Cerebellar nuclear complex (tissue), 1 donor: ENCODE measurements around the gene KCNIP1.

ENCODE experiments used
- DNase-seq, 2 experiments: peaks; one replicate each; lab custom pipeline; 2025; lab: John Stamatoyannopoulos, UW

KCNIP1 gene

DNA sequence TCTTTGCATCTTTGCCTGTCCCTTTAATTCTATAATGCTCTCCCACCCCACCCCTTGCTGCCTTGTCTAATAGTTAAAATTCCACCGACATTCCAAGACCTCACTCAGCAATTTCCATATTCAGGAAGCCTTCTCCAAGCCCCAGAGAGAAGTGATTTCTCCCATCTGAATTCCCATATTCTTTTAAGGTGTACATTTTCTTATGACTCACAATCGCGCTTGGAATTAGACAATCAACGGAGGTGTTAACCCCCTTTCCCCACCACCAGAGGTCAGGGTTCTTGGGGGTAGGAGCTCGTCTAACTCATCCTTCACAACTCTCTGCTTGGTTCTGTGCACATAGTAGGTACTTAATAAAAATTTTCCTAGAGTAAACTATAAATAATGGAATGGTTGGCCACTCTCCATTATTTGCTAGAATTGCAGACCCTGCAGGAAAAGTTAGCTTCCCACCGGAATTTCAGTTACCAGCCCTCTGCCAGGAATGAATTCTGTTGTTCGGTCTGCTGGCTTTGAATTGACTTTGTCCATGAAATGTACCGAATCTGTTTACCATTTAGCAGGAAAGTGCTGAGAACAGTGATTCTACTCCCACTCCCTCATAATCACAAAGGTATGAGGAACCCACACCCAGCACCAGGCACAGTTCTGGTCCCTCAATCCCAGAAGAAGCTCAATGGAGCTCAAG lies 5.0 kb downstream of the KCNIP1 start:
- no peak for DNase-seq

DNA sequence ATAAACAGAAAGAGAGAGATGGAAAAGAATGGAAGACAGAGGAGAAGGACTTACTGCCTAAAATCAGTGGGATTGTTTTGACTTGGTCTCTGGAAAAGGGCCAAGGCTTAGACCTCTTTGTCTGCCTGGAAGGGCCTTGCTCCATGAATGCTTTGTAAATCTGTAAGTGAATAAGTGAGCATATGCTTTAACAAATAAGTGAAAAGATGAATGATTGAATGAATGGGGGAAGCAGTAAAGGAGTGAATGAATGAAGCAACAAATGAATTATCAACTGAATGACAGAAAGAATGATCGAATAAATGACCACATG lies 5.5 kb downstream of the KCNIP1 start:
- DNase-seq: no peak

DNA sequence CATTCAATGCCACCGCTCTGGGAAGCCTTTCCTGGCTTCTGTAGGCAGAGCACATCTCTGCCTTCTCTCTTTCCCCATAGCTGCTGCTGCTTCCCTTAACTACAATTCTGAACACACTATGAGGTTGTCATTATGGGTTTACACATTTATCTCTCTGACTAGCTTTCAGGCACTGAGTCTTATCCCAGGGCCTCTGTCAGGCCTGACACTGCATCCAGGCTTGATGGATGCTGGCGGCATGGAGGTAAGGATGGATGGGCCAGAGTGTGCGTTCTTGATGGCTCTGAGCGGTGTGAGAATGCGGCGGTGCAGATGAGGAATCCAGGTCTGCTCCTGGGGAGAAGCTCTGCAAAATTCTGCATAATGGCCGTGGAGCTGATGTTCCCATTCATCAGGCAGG lies 6.3 kb downstream of the KCNIP1 start:
- DNase-seq: no peak

DNA sequence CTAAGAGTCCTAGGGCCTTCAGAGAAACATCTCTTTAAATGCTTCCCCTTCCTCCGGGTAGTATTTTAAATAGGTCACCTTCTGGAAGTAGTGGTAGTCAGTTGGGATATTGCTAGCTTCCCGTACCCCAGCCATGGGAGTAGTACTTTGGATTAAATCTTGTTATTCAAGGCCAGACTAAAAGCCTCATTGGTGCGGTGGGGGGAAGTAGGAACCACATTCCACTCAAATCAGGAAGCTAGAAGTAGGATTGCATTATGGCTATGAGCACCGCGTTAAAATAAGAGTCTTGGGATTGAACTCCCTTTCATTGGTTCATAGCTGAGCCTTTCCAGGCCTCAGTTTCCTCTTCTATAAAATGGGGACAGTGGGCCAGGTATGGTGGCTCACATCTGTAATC lies 6.7 kb downstream of the KCNIP1 start:
- no peak for DNase-seq

DNA sequence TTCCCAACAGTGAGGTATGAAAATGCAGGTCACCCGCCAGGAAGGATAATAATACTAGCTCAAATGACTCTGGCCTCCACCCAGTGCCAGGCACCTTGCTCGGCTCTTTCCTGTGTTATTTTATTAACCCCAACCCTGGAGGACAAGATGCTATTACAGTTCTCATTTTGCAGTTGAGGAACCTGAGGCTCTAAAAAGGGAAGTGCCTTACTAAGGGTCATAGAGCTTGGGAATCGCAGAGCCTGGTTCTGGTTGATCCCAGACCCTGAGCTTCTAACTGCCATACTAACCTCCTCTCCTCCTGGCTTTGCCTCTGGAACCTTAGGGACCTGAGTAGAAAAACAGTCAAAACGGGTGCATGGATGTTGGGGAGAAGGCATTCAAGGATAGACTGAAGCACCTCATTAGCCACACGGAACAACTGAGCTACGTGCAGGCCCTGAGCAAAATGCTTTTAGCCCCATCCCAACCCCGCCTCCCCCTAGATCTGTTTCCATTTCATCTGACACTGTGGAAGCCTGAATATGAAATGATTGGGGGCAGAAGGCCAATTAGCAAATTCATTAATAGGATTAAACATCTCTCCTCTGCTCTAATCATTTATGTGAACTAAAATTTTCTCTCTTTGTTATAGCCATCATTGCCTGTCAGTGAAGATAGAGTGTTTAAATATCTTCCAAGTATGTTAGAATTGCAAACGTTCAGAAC lies 7.9 kb downstream of the KCNIP1 start:
- DNase-seq: no peak

DNA sequence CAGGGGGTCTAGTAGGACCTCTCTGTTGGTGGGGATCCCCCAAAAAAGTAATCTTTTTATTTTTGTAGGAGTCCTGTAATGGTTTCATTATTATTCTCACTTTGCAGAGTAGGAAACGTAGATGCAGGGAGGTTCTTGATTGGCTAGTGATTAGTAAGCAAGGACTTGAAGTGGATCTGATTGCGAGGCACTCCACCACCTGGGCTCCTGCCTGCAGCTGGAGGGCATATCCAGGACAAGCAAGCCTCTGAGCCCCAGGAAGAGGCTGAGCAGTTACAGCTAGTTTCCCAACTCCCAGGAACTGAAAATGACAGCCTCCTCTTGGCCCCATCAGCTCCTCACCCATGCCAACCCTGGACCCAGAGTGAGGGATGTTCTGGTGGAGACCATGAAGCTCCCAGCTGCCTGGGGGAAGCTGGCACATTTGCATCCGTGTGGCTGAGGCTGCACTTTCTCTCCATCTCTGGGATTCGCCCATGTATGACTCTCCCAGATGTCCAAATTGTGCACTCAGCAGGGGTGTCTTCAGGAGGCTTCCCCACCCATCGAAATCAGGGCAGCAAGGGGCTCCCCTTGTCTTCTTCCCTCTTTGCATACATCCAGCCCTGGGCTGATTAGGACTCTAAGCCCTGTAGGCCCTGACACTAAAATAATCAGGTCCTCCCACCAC lies 10.2 kb downstream of the KCNIP1 start:
- DNase-seq: no peak

DNA sequence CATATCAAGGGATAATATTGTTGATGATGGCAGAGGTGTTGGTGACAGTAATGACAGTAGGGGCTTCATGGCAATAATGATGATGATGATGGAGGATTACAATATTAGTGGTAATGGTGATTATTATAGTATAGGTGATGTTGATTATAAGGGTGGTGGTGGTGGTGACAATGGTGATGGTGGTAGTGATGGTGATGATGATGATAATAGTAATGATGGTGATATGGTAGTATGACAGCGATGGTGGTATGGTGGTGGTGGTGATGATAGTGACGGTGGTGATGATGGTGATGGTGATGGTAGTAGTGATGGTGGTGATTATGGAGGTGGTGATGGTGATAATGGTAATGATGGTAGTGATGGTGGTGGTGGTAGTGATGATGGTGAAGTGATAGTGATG lies 13.6 kb downstream of the KCNIP1 start:
- no peak for DNase-seq

DNA sequence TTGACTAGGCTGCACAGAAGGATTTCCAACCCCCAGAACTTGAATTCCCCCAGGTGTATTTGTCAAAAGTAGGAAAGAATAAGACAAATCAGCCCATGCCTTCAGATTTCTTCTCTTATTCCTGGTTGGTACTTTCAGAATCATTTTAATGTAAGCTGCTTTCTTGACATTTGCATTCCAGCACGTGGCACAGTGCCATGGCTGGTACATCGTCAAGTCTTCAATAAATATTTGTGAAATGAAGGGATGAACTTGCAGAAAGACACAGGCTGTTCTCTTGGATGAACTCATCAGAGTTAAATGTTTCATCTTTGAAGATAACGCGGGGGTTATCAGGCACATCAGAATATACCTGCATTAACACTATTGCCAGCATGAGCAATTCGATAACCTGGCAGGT lies 14.5 kb downstream of the KCNIP1 start:
- DNase-seq: no peak

DNA sequence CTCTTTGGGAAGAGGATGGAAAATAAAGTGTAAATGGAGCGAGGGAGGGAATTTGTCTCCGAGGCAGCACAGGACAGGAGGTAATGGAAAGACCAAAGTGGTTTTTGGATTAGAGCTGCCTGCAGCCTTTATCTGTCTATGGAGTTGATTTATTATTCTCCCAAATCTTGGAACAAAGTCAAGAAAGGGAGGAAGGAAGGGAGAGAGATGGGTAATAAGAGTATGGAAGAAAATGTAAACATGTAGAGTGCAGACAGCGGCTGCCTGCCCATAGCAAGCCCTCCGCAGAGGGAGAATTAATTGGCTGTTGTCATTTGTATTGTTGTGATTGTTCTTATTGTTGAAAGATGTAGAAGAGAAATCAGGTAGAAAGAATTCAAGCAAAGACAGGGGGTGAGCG lies 15.7 kb downstream of the KCNIP1 start:
- no peak for DNase-seq

DNA sequence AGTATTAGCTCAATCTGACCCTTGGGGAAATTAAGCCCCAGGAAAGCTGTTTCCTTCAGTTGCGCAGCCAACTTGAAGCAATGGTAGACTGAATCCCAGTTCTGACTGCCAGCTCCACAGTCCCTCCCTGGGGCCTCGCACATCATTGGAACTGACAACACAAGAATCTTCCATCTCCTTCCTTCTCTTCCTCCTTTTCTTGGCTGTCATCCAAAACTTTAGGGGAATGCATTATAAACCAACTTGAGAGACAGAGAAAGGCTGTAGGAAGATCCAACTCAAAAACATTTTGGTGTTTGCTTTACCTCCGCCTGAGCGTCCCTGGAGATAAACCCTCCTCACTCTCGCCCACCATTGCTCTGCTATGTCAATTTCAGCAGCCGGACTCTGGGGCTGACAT lies 16.6 kb downstream of the KCNIP1 start:
- no peak for DNase-seq

DNA sequence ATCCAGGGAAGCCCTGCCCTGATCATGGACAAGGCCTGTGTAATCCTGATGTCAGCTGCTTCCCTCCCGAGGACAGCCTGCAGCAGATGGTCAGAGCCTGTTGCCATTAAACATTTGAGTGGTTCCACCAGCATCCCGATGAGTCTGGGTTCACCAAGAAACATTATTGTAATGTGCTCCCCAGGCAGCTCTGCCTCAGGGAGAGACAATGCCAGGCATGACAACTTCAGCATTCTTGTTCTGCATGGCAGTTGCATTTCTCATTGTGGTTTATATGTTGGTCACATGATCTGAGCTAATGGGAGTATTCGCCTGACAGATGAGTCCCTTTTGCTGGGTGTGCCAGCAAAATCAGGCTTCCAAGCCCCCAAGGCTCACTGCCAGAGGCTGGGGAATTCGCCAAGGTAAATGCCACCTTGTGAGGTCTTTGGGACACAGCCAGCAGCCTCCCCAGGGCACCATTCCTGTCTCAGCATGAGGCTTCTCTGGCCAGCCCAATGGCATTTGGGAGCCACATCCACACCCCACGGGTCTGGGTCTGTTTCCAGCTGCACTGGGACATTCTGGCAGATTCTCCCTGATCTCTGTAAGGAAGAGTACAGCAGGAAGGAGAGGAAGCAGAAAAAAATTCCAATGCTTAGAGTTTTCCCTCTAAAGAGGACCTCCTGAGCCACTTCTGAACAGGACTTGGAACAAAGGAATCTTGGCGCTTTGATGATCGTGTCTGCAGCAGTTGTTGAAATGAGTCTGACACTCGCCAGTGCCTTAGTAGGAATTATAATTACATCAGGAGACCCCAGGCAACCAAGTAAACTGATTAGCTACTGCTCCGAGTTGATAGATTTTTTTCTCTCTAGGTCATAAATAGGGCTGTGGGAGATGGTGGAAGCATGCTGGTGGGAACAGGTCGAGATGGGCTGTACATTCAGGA lies 18.7 kb downstream of the KCNIP1 start:
- peak; percentile 14 to 44 for DNase-seq

DNA sequence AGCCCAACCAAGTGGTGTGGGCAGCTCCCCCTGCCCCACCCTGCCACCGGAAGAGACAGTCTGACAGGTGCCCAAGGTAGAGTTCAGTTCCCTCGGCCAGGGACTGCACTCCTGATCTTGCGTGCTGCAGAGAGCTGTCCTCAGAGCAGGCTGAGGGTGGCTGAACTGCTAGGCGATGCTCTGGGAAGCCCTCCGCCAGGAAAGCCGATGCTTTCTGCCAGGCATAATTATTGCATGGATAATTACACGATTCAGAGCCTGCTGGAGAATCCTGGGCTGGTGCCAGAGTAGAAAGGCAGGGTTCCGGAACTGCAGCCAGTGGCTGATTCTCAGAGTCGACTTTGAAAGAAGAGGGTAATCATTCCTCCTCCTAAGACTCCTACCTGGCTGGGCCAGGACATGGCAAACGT lies 19.3 kb downstream of the KCNIP1 start:
- peak in 1 of 2 experiments; percentile 39 for DNase-seq

DNA sequence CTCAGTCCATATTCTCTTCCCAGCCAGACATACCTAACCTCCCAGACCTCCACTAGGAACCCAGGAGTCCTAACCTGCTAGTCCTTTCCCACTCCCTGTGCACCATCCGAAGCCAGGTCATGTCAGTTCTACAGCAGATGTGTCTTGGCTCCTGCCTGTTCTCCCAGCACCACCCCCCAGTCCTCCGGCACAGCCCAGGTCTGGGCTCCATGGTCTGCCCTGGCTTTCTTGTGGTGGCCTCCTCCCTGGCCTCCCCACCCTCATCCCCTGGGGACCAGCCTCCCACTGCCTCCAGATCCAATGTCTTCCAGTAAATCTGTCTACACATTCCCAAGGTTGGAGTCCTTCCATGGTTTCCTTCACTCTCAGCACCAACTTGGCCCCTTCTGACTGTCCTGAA lies 20.0 kb downstream of the KCNIP1 start:
- DNase-seq: no peak

DNA sequence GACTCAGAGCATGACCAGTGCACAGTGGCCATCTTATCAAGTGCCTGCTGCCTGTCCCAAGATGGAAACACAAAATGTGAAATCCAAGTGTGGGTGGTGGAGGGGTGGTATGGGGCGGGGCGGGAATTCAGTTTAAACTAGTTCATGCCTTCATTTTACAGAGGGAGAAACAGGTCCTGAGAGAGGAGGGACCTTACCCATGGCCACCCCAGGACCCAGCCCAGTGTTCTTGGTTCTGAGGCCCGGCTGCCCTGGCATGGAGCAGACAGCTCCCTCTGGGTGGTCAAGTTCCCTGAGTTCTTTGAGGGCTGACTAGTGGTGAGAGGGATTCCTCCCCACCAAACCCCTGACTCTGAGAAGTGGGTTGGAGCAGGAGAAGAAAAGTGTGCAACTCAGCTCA lies 20.8 kb downstream of the KCNIP1 start:
- no peak for DNase-seq

DNA sequence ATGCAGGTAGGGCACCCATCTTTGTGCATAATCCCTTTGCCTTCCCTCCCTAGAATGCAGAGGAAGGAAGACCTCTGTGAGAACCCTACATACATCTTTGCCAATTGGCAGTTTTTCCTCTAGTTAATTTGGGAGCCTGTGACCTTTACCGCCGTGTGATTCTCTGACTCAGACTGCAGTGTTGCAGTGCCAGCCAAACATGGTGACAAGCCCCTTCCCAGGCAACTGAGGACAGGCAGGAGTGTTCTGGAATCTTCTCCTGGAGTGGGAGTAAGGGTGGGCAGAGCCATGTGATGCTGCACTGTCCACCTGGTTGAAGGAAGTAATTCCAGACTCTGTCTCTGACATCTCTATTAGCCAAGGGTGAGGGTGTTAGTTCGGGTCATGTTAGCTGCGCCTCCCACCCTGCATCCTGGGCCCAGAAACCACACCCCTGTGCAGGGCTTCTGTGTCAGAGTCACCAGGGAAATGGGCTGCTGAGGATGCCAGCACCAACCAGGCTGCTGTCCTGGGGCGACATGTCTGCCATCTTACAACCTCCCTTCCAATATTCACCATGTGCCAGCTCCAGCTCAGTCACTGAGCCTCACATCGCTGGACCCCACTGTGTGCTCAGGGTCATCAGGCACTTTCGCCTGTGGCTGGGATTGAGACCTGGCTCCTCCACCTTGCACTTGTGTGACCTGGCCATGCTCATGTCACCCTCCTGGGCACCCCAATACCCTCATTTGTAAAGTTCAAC lies 21.8 kb downstream of the KCNIP1 start:
- no peak for DNase-seq

DNA sequence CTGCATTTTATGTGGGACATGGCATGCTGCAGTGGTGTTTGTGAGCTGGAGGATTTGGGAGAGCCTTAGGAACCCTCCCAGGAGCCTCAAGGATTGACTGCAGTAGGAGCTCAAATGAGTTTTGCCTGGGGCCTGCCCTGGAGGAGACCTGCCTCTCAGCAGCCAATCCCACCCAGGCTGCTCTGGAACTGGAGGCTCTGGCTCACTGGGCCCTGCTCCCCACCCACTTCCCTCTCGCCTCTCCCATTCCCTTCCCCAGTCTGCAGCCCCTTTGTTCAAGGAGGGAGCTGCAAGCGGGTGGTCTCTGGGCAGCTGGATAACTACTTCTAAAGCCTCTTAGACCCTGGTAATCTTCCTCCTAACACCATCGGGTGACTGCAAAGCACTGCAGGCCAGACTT lies 24.2 kb downstream of the KCNIP1 start:
- DNase-seq: no peak

DNA sequence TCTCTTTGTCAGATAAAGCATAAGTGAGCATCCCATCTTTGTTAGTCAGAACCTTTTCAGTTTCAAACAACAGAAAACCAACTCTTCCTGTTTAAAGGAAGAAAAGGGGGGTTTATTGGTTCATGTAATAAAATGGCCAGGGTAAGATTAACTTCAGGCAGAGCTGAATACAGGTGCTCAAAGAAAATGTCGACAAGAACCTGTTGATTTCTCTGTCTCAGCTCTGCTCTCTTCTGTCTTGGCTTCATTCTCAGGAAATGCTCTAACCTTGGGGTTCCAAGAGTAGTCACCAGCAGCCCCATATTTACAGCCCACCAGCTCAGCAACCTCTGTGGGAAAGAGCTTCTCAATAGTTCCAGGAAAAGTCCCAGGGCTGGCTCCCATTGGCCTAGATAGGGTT lies 25.2 kb downstream of the KCNIP1 start:
- no peak for DNase-seq

DNA sequence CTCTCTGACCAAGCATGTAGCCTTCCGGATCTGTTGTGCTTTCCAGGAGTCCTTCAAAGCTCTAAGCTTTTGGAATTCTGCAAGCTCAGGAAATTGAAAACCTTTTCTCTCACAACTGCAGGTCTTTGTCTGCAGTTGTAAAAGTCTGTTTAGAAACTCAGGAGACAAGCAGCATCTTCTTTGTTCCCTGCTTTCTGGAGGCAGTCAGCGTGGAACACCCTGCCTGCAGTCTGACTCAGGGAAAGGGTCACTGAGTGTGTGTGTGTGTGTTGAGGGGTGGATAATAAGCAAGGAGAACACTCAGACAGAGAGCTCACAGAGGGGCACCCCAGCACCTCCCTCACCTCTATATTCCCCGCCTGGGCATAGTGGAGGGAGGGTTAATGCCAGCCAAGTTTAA lies 29.1 kb downstream of the KCNIP1 start:
- DNase-seq: no peak

DNA sequence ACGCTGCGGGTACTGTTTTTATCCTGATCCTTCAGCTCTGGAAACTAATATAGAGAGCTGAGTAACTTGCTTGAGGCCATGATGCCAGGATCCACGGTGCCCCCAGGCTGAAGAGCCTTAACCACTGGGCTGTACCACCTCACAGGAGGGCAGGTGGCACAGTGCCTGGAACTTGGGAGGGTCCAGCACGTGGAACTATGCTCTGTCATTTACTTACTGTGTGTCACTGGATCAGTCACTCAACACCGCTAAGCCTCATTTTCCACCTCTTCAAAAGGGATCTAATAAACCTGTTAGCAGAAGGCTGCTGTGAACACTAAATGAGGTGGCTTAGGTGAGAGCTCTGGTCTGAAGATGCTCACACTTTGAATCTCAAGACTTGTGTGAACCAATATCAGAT lies 29.6 kb downstream of the KCNIP1 start:
- DNase-seq: no peak

DNA sequence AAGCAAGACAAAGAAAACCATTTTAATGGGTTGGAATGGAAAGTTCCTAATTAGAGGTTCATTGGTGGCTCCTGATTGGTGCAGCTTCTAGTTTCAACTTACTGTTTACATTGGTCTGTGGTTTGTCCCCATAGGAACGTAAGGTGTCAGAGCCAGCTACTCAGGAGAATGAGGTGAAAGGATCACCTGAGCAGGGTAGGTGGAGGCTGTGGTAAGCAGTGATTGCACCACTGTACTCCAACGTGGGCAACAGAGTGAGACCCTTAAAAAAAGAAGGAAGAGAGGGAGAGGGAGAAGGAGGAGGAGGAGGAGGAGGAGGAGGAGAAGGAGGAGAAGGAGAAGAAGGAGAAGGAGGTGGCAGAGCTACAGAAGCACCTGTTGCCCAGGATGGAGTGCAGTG lies 30.4 kb downstream of the KCNIP1 start:
- no peak for DNase-seq

DNA sequence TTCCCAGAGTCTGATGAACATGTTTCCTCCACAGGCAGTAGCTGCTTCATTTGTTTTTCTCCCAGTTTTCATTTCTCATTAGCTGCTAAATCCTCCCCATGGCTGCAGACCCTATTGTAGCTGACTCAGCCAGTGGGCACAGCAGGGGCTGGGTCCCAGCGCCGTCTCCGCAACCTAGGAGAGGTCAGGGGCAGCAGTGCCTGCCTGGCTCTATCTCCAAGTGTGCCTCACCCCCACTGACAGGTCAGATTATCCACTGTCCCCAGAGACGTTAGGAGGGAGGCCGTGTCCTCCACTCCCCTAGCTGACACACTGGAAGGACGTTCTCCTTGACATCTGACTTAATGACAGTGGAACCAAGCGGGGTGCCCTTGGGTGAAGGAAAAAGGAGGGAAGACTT lies 31.1 kb downstream of the KCNIP1 start:
- DNase-seq: no peak

DNA sequence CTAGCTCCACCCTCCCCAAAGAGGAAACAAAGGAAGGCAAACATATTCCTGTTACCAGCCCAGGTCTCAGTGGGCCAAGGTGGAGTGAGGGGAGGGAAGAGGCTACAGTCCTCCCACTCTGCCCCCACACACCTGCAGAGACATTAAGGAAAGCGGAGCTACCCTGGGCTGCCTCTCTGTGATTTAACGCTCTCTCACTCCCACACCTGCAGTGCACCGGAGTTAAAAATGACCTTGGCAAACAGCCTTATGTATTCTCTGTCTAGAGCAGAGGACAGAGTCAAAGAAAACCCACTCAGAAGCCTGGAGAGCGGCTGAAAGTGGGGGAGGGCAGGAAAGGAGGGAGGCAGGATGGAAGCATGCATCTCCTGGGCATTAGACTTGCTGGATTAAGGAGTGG lies 32.7 kb downstream of the KCNIP1 start:
- no peak for DNase-seq
